Adrenal gland (tissue), 12 donors: ENCODE measurements around the gene MIP. TPM values are rescaled to one million over a fixed set of nuclear protein-coding genes. Genes with fewer than 3 reads are reported as not detected.

Source experiments
- DNase-seq, 7 donors: peaks; one replicate each; pipeline ENCODE4 v3.0.0-alpha.2; 2019 to 2020
- H3K27ac ChIP-seq, 5 donors: fragments of 200-600 bp; sonication (generic) in 4 of 5; 1 replicate in 3 of 5; 2 replicates in 2 of 5; pipeline versions ENCODE4 v1.5.1 to v1.8.0; 2016 to 2020; ENCODE audit warnings: mild to moderate bottlenecking in 1 of 5
- H3K27me3 ChIP-seq: fragments of 200-600 bp; 2 replicates; pipeline ENCODE4 v1.8.0; 2021
- H3K36me3 ChIP-seq, 2 donors: fragments of 200-600 bp; replicated peaks in 1 of 2; 1 replicate in 1 of 2; 2 replicates in 1 of 2; pipeline versions ENCODE4 v1.5.1 to v1.8.0; 2018 to 2022
- H3K4me1 ChIP-seq, 2 donors: fragments of 200-600 bp; replicated peaks in 1 of 2; 1 replicate in 1 of 2; 2 replicates in 1 of 2; pipeline versions ENCODE4 v1.5.1 to v1.8.0; 2018 to 2021
- H3K4me3 ChIP-seq, 4 donors: fragments of 200-600 bp; sonication (generic) in 3 of 4; one replicate each; pipeline ENCODE4 v1.5.1; 2016 to 2018
- H3K9me3 ChIP-seq, 3 donors: fragments of 200-600 bp; sonication (generic) in 1 of 3; replicated peaks in 1 of 3; 1 replicate in 2 of 3; 2 replicates in 1 of 3; pipeline versions ENCODE4 v1.5.1 to v1.8.0; 2016 to 2021
- CTCF ChIP-seq, 6 experiments: fragments of 450-650 bp in 4 of 6; fragments of 200-600 bp in 2 of 6; sonication (generic) in 1 of 6; IDR thresholded peaks; 1 replicate in 5 of 6; 2 replicates in 1 of 6; pipeline versions ENCODE4 v1.5.1 to v1.8.0; 2016 to 2021; ENCODE audit warnings: antibody characterized with exemption in 6 of 6, mild to moderate bottlenecking in 2 of 6, moderate library complexity in 1 of 6
- POLR2A ChIP-seq, 2 donors: fragments of 450-650 bp; IDR thresholded peaks; one replicate each; pipeline ENCODE4 v1.6.1; 2017; ENCODE audit warnings: antibody characterized with exemption in 2 of 2, mild to moderate bottlenecking in 2 of 2, moderate library complexity in 1 of 2
- WGBS, 4 donors: extraction: QIAGEN DNeasy Blood & Tissue Kit in 2 of 4; methylation state at CpG; one replicate each; pipeline versions ENCODE4 v1.1.5 to v1.1.7; 2013 to 2017; 5-methylcytosine and 5-hydroxymethylcytosine counted together
- intact Hi-C, 2 donors: fragments of 100-400 bp; cut with DNase I; formaldehyde crosslinking; loops; one replicate each; pipeline versions ENCODE4 v1.14.1 to v1.15.0; 2022 to 2023
- polyA plus RNA-seq, 3 donors: library from polyadenylated mRNA; stranded (reverse); fragments of 200-250 nt in 2 of 3; fragments of 350-450 nt in 1 of 3; fragmentation: Illumina TruSeq in 1 of 3; extraction: RNeasy Lipid Tissue Mini Kit (QIAGEN cat#74804) in 1 of 3; gene quantifications; one replicate each; pipeline ENCODE4 v1.2.3, GENCODE V29; 2013 to 2014
- total RNA-seq, 9 donors: library from RNA; depleted of rRNA in 4 of 9; stranded (reverse); fragments of >200 nt in 4 of 9; fragments of 120-200 nt in 1 of 9; fragmentation: NEBNext Ultra II Directional in 1 of 9; extraction: Animal tissue kit (Norgen Biotek cat#: 25700) in 1 of 9; gene quantifications; one replicate each; pipeline versions ENCODE4 v1.1.0 to v1.2.4, GENCODE V29; 2013 to 2023
- donor health status: healthy with polysubstance abuse.
- donor health status: Bipolar disorder and iron deficiency.
- donor health status: DM: yes; HTN: yes; CAD: no.
- donor health status: DM: no; HTN: no; CAD: no.
- donor health status: DM: no; HTN: no; CAD: no.
- donor health status: DM: yes; HTN: yes; CAD: no.

MIP gene
- total and polyA plus RNA-seq, 12 donors: 0.08 to 1.6 (median 0.32) TPM; not detected in 5

GRCh38 chr12:56462565-56462964 lies 8.1 kb upstream of the MIP start:
- H3K4me1 ChIP-seq: peaks cover 0 to under 1% of the 10 kb centered on the region in 2 donors
- no peak for DNase-seq
- H3K36me3 ChIP-seq: no peaks in the 10 kb centered on the region
- H3K4me3 ChIP-seq: no peak overlapping the region
- H3K27me3 ChIP-seq: no peaks in the 10 kb centered on the region
- no peak overlapping the region for H3K27ac ChIP-seq
- TF ChIP-seq POLR2A (IDR thresholded peaks at IDR 0.05) (no peak), CTCF (IDR thresholded peaks at IDR 0.05) (no peak)
- intact Hi-C loops: loop anchor here (5.0 to 10.0 kb wide), 2 partner anchors 138 to 270 kb away; no protein-coding TSS in a partner anchor
- no peaks in the 10 kb centered on the region for H3K9me3 ChIP-seq

DNA sequence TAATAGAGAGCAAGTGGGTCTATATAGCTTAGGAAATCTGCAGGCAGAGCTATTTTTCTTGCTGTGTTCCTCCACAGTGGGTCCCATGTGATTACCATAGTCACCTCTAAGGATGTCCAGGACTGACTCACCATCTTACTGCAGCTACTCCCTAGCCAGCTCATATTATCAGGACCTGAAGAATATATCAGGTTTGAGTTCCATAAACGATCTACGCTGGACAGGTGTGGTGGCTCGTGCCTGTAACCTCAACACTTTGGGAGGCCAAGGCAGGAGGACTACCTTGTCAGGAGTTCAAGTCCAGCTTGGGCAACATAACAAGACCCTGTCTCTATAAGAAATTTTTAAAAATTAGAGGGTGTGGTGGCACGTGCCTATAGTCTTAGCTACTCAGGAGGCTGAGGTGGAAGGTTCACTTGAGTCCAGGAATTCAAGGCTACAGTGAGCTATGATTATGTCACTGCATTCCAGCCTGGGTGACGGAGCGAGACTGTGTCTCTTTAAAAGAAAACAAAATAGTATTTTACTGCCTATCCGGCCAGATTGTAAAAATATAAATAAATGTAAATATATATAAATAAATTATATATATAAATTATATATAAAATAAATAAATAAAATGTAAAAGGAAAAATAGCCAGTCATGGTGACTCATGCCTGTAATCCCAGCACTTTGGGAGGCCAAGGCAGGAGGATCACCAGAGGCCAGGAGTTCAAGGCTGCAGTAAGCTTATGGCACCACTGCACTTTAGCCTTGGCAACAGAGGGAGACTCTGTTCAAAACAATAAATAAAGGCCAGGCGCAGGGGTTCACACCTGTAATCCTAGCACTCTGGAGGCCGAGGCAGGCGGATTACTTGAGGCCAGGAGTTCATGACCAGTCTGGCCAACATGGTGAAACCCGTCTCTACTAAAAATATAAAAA lies 7.0 kb upstream of the MIP start:
- no peaks in the 10 kb centered on the region for H3K9me3 ChIP-seq

GRCh38 chr12:56457817-56458216 lies 3.4 kb upstream of the MIP start:
- H3K4me3 ChIP-seq: no peak overlapping the region
- intact Hi-C loops: loop anchor here (10.0 kb wide), 1 partner anchor 103 kb away; no protein-coding TSS in a partner anchor
- TF ChIP-seq POLR2A (IDR thresholded peaks at IDR 0.05) (no peak), CTCF (IDR thresholded peaks at IDR 0.05) (no peak)
- H3K27ac ChIP-seq: no peak overlapping the region
- no peaks in the 10 kb centered on the region for H3K9me3 ChIP-seq
- no peaks in the 10 kb centered on the region for H3K36me3 ChIP-seq
- WGBS, 4 donors: 84 to 94% (median 89%) methylated on average over 4 of the region's 4 CpGs
- H3K27me3 ChIP-seq: no peaks in the 10 kb centered on the region
- DNase-seq: no peak
- no peaks in the 10 kb centered on the region for H3K4me1 ChIP-seq

More for the DNA sequence above, 7.0 kb upstream of the MIP start:
- no peak overlapping the region for H3K27ac ChIP-seq
- H3K4me3 ChIP-seq: no peak overlapping the region
- WGBS, 4 donors: 68 to 79% (median 70%) methylated on average over 11 of the region's 11 CpGs
- H3K27me3 ChIP-seq: no peaks in the 10 kb centered on the region
- H3K36me3 ChIP-seq: no peaks in the 10 kb centered on the region
- no peak for TF ChIP-seq CTCF (IDR thresholded peaks at IDR 0.05)
- no peak for TF ChIP-seq POLR2A (IDR thresholded peaks at IDR 0.05)
- DNase-seq: no peak
- H3K4me1 ChIP-seq: no peaks in the 10 kb centered on the region
- intact Hi-C loops: loop anchor here (5.0 to 10.0 kb wide), 2 partner anchors 137 to 269 kb away; no protein-coding TSS in a partner anchor

- H3K36me3 ChIP-seq: no peaks in the 10 kb centered on the region
- H3K27ac ChIP-seq: no peak overlapping the region
- TF ChIP-seq POLR2A (IDR thresholded peaks at IDR 0.05) (no peak), CTCF (IDR thresholded peaks at IDR 0.05) (no peak)
- no peaks in the 10 kb centered on the region for H3K27me3 ChIP-seq
- DNase-seq: no peak
- H3K9me3 ChIP-seq: no peaks in the 10 kb centered on the region
- H3K4me1 ChIP-seq: peaks cover 0 to 10% of the 10 kb centered on the region in 2 donors
- 63 to 86% (median 68%) methylated on average over 5 of the region's 5 CpGs for WGBS, 4 donors
- H3K4me3 ChIP-seq: no peak overlapping the region
- intact Hi-C loops: loop anchor here (10.0 kb wide), 1 partner anchor 96 kb away; no protein-coding TSS in a partner anchor
These were observed 3.3 kb downstream of the MIP start for GRCh38 chr12:56451147-56451546.
